Kidney (tissue), 14 donors: ENCODE data around the gene CHD8. TPM values are rescaled to one million over a fixed set of nuclear protein-coding genes. Genes with fewer than 3 reads are reported as not detected.

Experiments
- DNase-seq, 5 donors: peaks; one replicate each; pipeline ENCODE4 v3.0.0-alpha.2; 2013 to 2020
- FAIRE-seq: peaks from 2 replicates; lab custom pipeline; 2012; peaks lifted over from hg19 to GRCh38; lab: Jason Lieb, UNC
- H3K27ac ChIP-seq, 2 donors: one replicate each; pipeline ENCODE4 v1.7.0; 2013; ENCODE audit warnings: low read depth in 2 of 2, low read length in 2 of 2, inconsistent platforms in 1 of 2
- H3K27me3 ChIP-seq: one replicate; pipeline ENCODE4 v1.7.1; 2013; ENCODE audit warnings: low read length, inconsistent platforms; ENCODE audit not compliant: control insufficient read depth, insufficient read depth
- H3K36me3 ChIP-seq, 3 donors: one replicate each; pipeline versions ENCODE4 v1.7.0 to v1.7.1; 2013; ENCODE audit warnings: low read length in 3 of 3, control low read depth in 1 of 3, inconsistent platforms in 1 of 3; ENCODE audit not compliant: insufficient read depth in 3 of 3, control insufficient read depth in 2 of 3
- H3K4me1 ChIP-seq, 3 donors: one replicate each; pipeline versions ENCODE4 v1.7.0 to v1.7.1; 2013; ENCODE audit warnings: low read length in 3 of 3, inconsistent platforms in 1 of 3, low read depth in 1 of 3; ENCODE audit not compliant: control insufficient read depth in 2 of 3, insufficient read depth in 2 of 3
- H3K4me3 ChIP-seq, 3 donors: one replicate each; pipeline versions ENCODE4 v1.7.0 to v1.8.1; 2013; ENCODE audit warnings: low read length in 3 of 3, control low read depth in 1 of 3, inconsistent platforms in 1 of 3
- H3K9ac ChIP-seq, 3 donors: one replicate each; pipeline versions ENCODE4 v1.7.0 to v1.7.1; 2013; ENCODE audit warnings: low read length in 3 of 3, control low read depth in 1 of 3, inconsistent platforms in 1 of 3
- H3K9me3 ChIP-seq, 3 donors: one replicate each; pipeline versions ENCODE4 v1.7.0 to v1.7.1; 2013; ENCODE audit warnings: low read length in 3 of 3, control low read depth in 1 of 3, inconsistent platforms in 1 of 3; ENCODE audit not compliant: control insufficient read depth in 2 of 3, insufficient read depth in 1 of 3
- intact Hi-C: fragments of 100-400 bp; cut with DNase I; formaldehyde crosslinking; loops from one replicate; pipeline ENCODE4 v1.11.1; 2022
- polyA plus RNA-seq: library from polyadenylated mRNA; stranded (reverse); fragments of 350-450 nt; fragmentation: Illumina TruSeq; extraction: RNeasy Lipid Tissue Mini Kit (QIAGEN cat#74804); gene quantifications from one replicate; pipeline ENCODE4 v1.2.3, GENCODE V29; 2014; ENCODE audit warnings: low read depth, low replicate concordance; ENCODE audit not compliant: insufficient read depth
- total RNA-seq: library from RNA; stranded (reverse); fragmentation: NEBNext Ultra II Directional; extraction: Animal tissue kit (Norgen Biotek cat#: 25700); gene quantifications from one replicate; pipeline ENCODE4 v1.2.1, GENCODE V29; 2021
- TF ChIP-seq, protein P1 (sequence below): IDR thresholded peaks from 3 replicates; pipeline ENCODE4 v1.5.1; 2012; ENCODE audit warnings: mild to moderate bottlenecking, moderate library complexity, borderline replicate concordance; ENCODE audit not compliant: insufficient read depth; ENCODE audit errors: extremely low read depth
- donor health status: control.
- donor health status: control.
- donor health status: control.
- donor health status: control.
- donor health status: control.
- donor health status: DM: yes; HTN: yes; CAD: no.
- donor health status: Normal renal cell carcinoma (clear cell type).

The CHD8 gene
- total and polyA plus RNA-seq, 2 donors from 2014 or later, result 35.8 to 77.4 TPM

DNA sequence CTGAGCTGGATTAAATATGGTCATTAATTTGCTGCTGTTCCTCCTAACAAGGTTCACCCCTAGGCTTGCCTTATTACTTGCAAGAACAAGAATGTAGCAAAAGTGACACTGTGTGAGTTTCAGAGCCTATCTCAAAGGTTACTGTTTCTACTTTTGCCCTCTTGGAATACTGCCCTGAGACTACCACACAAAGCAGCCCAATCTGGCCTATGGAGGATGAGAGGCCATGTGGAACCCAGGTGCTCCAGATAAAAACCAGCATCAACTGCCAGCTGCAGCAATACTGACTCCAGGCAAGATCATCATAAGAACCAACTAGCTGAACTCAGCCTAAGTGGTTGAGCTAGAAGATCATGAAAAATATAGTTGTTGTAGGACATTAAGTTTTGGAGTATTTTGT is 49.7 kb downstream of the CHD8 start:
- H3K36me3 ChIP-seq, result peaks cover 43 to 72% (median 69%) of the 10 kb centered on the region in 3 donors
- H3K4me1 ChIP-seq, result no peaks in the 10 kb centered on the region
- H3K9ac ChIP-seq, result no peak overlapping the region
- no peaks in the 10 kb centered on the region for H3K27me3 ChIP-seq
- H3K4me3 ChIP-seq, result no peak overlapping the region
- no peak overlapping the region for H3K27ac ChIP-seq
- intact Hi-C loops, result no loop called here
- TF ChIP-seq, protein P1, sequence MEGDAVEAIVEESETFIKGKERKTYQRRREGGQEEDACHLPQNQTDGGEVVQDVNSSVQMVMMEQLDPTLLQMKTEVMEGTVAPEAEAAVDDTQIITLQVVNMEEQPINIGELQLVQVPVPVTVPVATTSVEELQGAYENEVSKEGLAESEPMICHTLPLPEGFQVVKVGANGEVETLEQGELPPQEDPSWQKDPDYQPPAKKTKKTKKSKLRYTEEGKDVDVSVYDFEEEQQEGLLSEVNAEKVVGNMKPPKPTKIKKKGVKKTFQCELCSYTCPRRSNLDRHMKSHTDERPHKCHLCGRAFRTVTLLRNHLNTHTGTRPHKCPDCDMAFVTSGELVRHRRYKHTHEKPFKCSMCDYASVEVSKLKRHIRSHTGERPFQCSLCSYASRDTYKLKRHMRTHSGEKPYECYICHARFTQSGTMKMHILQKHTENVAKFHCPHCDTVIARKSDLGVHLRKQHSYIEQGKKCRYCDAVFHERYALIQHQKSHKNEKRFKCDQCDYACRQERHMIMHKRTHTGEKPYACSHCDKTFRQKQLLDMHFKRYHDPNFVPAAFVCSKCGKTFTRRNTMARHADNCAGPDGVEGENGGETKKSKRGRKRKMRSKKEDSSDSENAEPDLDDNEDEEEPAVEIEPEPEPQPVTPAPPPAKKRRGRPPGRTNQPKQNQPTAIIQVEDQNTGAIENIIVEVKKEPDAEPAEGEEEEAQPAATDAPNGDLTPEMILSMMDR, result no peak
- FAIRE-seq (no peak), DNase-seq (no peak)
- H3K9me3 ChIP-seq, result no peaks in the 10 kb centered on the region

DNA sequence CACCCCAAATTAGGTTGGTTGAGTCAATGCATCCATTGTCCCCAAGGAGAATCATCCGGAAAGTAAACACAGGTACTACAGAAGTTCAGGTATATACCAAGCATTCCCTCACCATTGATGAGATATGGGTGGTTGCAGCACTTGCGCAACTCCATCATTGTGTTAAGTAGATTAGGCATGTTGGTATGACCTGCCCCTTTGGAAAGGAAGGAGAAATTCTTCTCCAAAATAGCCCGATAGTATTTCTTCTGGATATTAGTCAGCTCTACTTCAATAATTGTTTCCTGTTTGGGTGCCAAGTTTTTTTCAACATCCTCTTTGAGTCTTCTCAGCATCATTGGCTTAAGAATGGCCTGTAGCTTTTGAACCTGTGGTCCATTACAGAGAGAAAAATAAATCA is 50.8 kb downstream of the CHD8 start:
- intact Hi-C loops, result no loop called here
- H3K27ac ChIP-seq, result no peak overlapping the region
- H3K36me3 ChIP-seq, result peaks cover 42 to 79% (median 72%) of the 10 kb centered on the region in 3 donors
- no peak overlapping the region for H3K9ac ChIP-seq
- H3K9me3 ChIP-seq, result no peaks in the 10 kb centered on the region
- no peaks in the 10 kb centered on the region for H3K4me1 ChIP-seq
- no peak overlapping the region for H3K4me3 ChIP-seq
- no peaks in the 10 kb centered on the region for H3K27me3 ChIP-seq
- TF ChIP-seq, protein P1, result no peak
- DNase-seq (no peak), FAIRE-seq (no peak)

DNA sequence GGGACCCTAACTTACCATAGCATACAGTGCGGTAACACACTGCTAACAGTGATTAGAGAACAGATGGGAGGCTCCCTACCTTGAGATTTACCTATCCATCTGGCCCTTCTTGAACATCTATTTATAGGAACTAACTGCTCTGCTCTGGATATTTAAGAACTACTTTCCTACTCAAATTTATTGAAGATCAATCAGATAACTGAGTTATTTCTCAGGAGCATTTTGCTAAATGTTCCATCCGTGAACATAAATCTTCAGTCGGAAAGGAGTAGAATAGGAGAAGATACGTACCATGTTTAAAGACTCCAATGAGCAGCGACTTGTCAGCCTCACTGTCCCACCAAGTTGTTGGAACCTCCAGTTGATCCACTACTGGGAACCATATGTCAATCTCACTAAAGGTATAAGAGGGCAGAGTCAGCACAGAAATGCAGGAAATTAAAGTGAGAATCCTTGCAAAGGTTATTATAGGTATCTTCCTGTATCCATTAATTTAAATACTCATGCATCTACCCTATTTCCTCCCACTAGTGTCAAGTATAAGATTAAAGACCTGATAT is 56.5 kb downstream of the CHD8 start:
- no peaks in the 10 kb centered on the region for H3K4me1 ChIP-seq
- FAIRE-seq (no peak), DNase-seq (no peak)
- H3K36me3 ChIP-seq, result peaks cover 37 to 76% (median 65%) of the 10 kb centered on the region in 3 donors
- no peak overlapping the region for H3K27ac ChIP-seq
- H3K9ac ChIP-seq, result no peak overlapping the region
- H3K27me3 ChIP-seq, result no peaks in the 10 kb centered on the region
- TF ChIP-seq, protein P1, result no peak
- intact Hi-C loops, result no loop called here
- no peaks in the 10 kb centered on the region for H3K9me3 ChIP-seq
- H3K4me3 ChIP-seq, result no peak overlapping the region

DNA sequence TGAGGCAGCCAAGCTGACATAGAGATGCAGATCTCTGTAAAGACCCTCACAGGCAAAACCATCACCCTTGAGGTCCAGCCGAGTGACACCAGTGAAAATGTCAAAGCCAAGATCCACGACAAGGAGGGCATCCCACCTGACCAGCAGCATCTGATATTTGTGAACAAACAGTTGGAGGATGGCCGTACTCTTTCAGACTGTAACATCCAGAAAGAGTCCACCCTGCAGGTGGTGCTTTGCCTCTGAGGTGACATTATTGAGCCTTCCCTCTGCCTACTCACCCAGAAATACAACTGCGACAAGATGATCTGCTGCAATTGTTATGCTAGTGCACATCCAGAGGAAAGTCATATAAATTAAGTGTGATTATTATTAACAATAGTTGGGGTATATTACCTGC is 57.0 kb downstream of the CHD8 start:
- Histone ChIP-seq H3K4me1 (no peaks in the 10 kb centered on the region), H3K36me3 (peaks cover 36 to 81% (median 68%) of the 10 kb centered on the region in 3 donors), H3K27me3 (no peaks in the 10 kb centered on the region), H3K27ac (no peak overlapping the region), H3K9me3 (no peaks in the 10 kb centered on the region), H3K4me3 (no peak overlapping the region), H3K9ac (no peak overlapping the region)
- intact Hi-C loops, result no loop called here
- no peak for DNase-seq
- no peak for FAIRE-seq
- TF ChIP-seq, protein P1, result no peak
